ENCODE results near the gene NR2C1.

- TF ChIP-seq POLR2A (IDR thresholded peaks at IDR 0.05) (no peak), CTCF (IDR thresholded peaks at IDR 0.05) (no peak)
Observed at GRCh38 chr12:94997726-94998125, 75.7 kb downstream of the NR2C1 start.

Measured in lower leg skin (tissue), 3 donors.